H9 (cell line): ENCODE data around the gene SH3GL1. TPM values are rescaled to one million over a fixed set of nuclear protein-coding genes. Genes with fewer than 3 reads are reported as not detected.

Experiments
- DNase-seq: peaks from one replicate; pipeline ENCODE4 v3.0.0-alpha.2; 2017
- H2AFZ ChIP-seq: one replicate; pipeline ENCODE4 v1.6.1; 2013; ENCODE audit warnings: mild to moderate bottlenecking, low read length, control low read depth, moderate library complexity
- H2AK5ac ChIP-seq: 2 replicates; pipeline ENCODE4 v1.6.1; 2013; ENCODE audit warnings: low read length, control low read depth, mixed read lengths; ENCODE audit not compliant: insufficient read length
- H2BK120ac ChIP-seq: one replicate; pipeline ENCODE4 v1.6.1; 2013; ENCODE audit warnings: low read depth, mild to moderate bottlenecking, low read length, control low read depth, inconsistent platforms; ENCODE audit not compliant: poor library complexity, severe bottlenecking
- H2BK12ac ChIP-seq: 2 replicates; pipeline ENCODE4 v1.6.1; 2013; ENCODE audit warnings: low read length, control low read depth, mixed read lengths, low read depth; ENCODE audit not compliant: insufficient read length
- H2BK15ac ChIP-seq: 2 replicates; pipeline ENCODE4 v1.6.1; 2013; ENCODE audit warnings: low read depth, low read length, control low read depth
- H2BK20ac ChIP-seq: one replicate; pipeline ENCODE4 v1.6.1; 2013; ENCODE audit warnings: low read depth, mild to moderate bottlenecking, low read length, control low read depth, inconsistent platforms; ENCODE audit not compliant: poor library complexity, severe bottlenecking
- H2BK5ac ChIP-seq: 2 replicates; pipeline ENCODE4 v1.6.1; 2013; ENCODE audit warnings: low read length, control low read depth, mixed read lengths; ENCODE audit not compliant: insufficient read length
- H3K14ac ChIP-seq: 2 replicates; pipeline ENCODE4 v1.6.1; 2013; ENCODE audit warnings: low read length, control low read depth; ENCODE audit not compliant: insufficient read depth
- H3K18ac ChIP-seq: 2 replicates; pipeline ENCODE4 v1.6.1; 2013; ENCODE audit warnings: low read depth, mild to moderate bottlenecking, mixed read lengths, low read length, control low read depth; ENCODE audit not compliant: insufficient read length
- H3K23ac ChIP-seq: 2 replicates; pipeline ENCODE4 v1.6.1; 2013; ENCODE audit warnings: low read length, control low read depth, mixed read lengths, low read depth; ENCODE audit not compliant: insufficient read length
- H3K23me2 ChIP-seq: 2 replicates; pipeline ENCODE4 v1.6.1; 2013; ENCODE audit warnings: low read depth, mild to moderate bottlenecking, mixed read lengths, low read length, control low read depth; ENCODE audit not compliant: insufficient read length, poor library complexity, severe bottlenecking
- H3K27ac ChIP-seq: 2 replicates; pipeline ENCODE4 v1.5.1; 2013; ENCODE audit warnings: low read length, control low read depth, mixed read lengths, low read depth; ENCODE audit not compliant: insufficient read length
- H3K27me3 ChIP-seq: 2 replicates; pipeline ENCODE4 v1.6.1; 2013; ENCODE audit warnings: low read length, control low read depth, inconsistent platforms; ENCODE audit not compliant: insufficient read depth
- H3K4ac ChIP-seq: 2 replicates; pipeline ENCODE4 v1.6.1; 2013; ENCODE audit warnings: low read depth, mild to moderate bottlenecking, control low read depth, inconsistent platforms, low read length, moderate library complexity
- H3K4me1 ChIP-seq: 2 replicates; pipeline ENCODE4 v1.6.1; 2013; ENCODE audit warnings: low read length, control low read depth, inconsistent platforms; ENCODE audit not compliant: insufficient read depth
- H3K4me2 ChIP-seq: 2 replicates; pipeline ENCODE4 v1.6.1; 2013; ENCODE audit warnings: low read length, control low read depth, mixed read lengths; ENCODE audit not compliant: insufficient read length, insufficient read depth
- H3K56ac ChIP-seq: 2 replicates; pipeline ENCODE4 v1.6.1; 2013; ENCODE audit warnings: low read depth, mild to moderate bottlenecking, mixed read lengths, low read length, control low read depth; ENCODE audit not compliant: insufficient read length
- H3K79me1 ChIP-seq: 2 replicates; pipeline ENCODE4 v1.6.1; 2013; ENCODE audit warnings: low read depth, mild to moderate bottlenecking, moderate library complexity, low read length, control low read depth, inconsistent platforms; ENCODE audit not compliant: insufficient read depth, poor library complexity, severe bottlenecking
- H3K79me2 ChIP-seq: 2 replicates; pipeline ENCODE4 v1.6.1; 2013; ENCODE audit warnings: low read length, control low read depth, inconsistent platforms; ENCODE audit not compliant: insufficient read depth
- H3K9ac ChIP-seq: 2 replicates; pipeline ENCODE4 v1.6.1; 2013; ENCODE audit warnings: low read length, control low read depth, mixed read lengths; ENCODE audit not compliant: insufficient read length; ENCODE audit errors: extremely low read depth
- H3K9me3 ChIP-seq: one replicate; pipeline ENCODE4 v1.6.1; 2013; ENCODE audit warnings: low read depth, low read length, inconsistent platforms; ENCODE audit not compliant: control insufficient read depth
- H3T11ph ChIP-seq: one replicate; pipeline ENCODE4 v1.6.1; 2013; ENCODE audit warnings: mild to moderate bottlenecking, low read length, control low read depth, inconsistent platforms
- H4K20me1 ChIP-seq: one replicate; pipeline ENCODE4 v1.6.1; 2013; ENCODE audit not compliant: control insufficient read depth, insufficient read length, insufficient read depth
- H4K5ac ChIP-seq: 2 replicates; pipeline ENCODE4 v1.6.1; 2013; ENCODE audit warnings: low read depth, mild to moderate bottlenecking, mixed read lengths, low read length, control low read depth; ENCODE audit not compliant: insufficient read length
- H4K8ac ChIP-seq: replicated peaks from 2 replicates; pipeline ENCODE4 v1.6.1; 2013; ENCODE audit warnings: low read length, control low read depth, mixed read lengths, low read depth; ENCODE audit not compliant: insufficient read length
- H4K91ac ChIP-seq: 2 replicates; pipeline ENCODE4 v1.6.1; 2013; ENCODE audit warnings: low read depth, mild to moderate bottlenecking, moderate library complexity, mixed read lengths, low read length, control low read depth; ENCODE audit not compliant: insufficient read length
- H3K27ac Mint-ChIP-seq, 3 experiments: 2 replicates in 2 of 3; 3 replicates in 1 of 3; pipeline ENCODE4 v1.8.0; 2020 to 2021; ENCODE audit warnings: mixed read lengths in 3 of 3, mild to moderate bottlenecking in 1 of 3, moderate library complexity in 1 of 3
- H3K27me3 Mint-ChIP-seq: 2 replicates; pipeline ENCODE4 v1.8.0; 2021; ENCODE audit warnings: low read depth, mild to moderate bottlenecking, moderate library complexity, mixed read lengths
- H3K36me3 Mint-ChIP-seq, 3 experiments: 2 replicates in 2 of 3; 3 replicates in 1 of 3; pipeline ENCODE4 v1.8.0; 2020 to 2021; ENCODE audit warnings: low read depth in 3 of 3, mixed read lengths in 3 of 3; ENCODE audit not compliant: insufficient read depth in 1 of 3
- H3K4me1 Mint-ChIP-seq, 2 experiments: 2 replicates each; pipeline ENCODE4 v1.8.0; 2020; ENCODE audit warnings: mixed read lengths in 2 of 2
- H3K4me3 Mint-ChIP-seq, 2 experiments: 2 replicates in 1 of 2; 3 replicates in 1 of 2; pipeline ENCODE4 v1.8.0; 2020 to 2021; ENCODE audit warnings: mild to moderate bottlenecking in 2 of 2, mixed read lengths in 2 of 2, moderate library complexity in 1 of 2
- H3K9me3 Mint-ChIP-seq, 2 experiments: 2 replicates in 1 of 2; 3 replicates in 1 of 2; pipeline ENCODE4 v1.8.0; 2020; ENCODE audit warnings: mild to moderate bottlenecking in 2 of 2, mixed read lengths in 2 of 2, moderate library complexity in 1 of 2
- CTCF ChIP-seq: fragments of 200-600 bp; sonication (generic); conservative IDR thresholded peaks from 3 replicates; pipeline ENCODE4 v1.8.0; 2021; ENCODE audit warnings: antibody characterized with exemption, mild to moderate bottlenecking
- WGBS: extraction: QIAGEN DNeasy Blood & Tissue Kit; methylation state at CpG from one replicate; pipeline ENCODE4 v1.1.7; 2013; ENCODE audit warnings: missing lambda C conversion rate, low lambda C conversion rate, mixed read lengths; ENCODE audit not compliant: insufficient read length; ENCODE audit errors: extremely low coverage; 5-methylcytosine and 5-hydroxymethylcytosine counted together
- total RNA-seq: library from RNA; stranded (reverse); gene quantifications from 2 replicates; pipeline ENCODE4 v1.2.1, GENCODE V29; 2021

SH3GL1 gene
- total RNA-seq, 1 experiment from 2014 or later, result 85.5 TPM

- no peaks in the 10 kb centered on the region for H3K79me1 ChIP-seq
- Mint-ChIP-seq H3K4me3 (no peak overlapping the region), H3K36me3 (peaks cover 8 to 54% (median 46%) of the 10 kb centered on the region in 3 experiments; a peak in 6 of 7 replicates), H3K4me1 (peaks cover 0 to 2% of the 10 kb centered on the region in 2 experiments; a peak in 1 of 4 replicates), H3K27me3 (no peaks in the 10 kb centered on the region), H3K9me3 (no peaks in the 10 kb centered on the region; a peak in 1 of 5 replicates), H3K27ac (no peak overlapping the region)
- H3K4me1 ChIP-seq, result no peaks in the 10 kb centered on the region
- H4K20me1 ChIP-seq, result no peaks in the 10 kb centered on the region
- H4K8ac ChIP-seq, result no peak overlapping the region
- H2BK120ac ChIP-seq, result no peak overlapping the region
- no peaks in the 10 kb centered on the region for H3K27me3 ChIP-seq
- H3K56ac ChIP-seq, result no peak overlapping the region
- H2BK15ac ChIP-seq, result no peak overlapping the region
- H2BK20ac ChIP-seq, result no peak overlapping the region
- H3K4ac ChIP-seq, result no peak overlapping the region
- no peak overlapping the region for H3K18ac ChIP-seq
- no peak overlapping the region for H2BK12ac ChIP-seq
- no peak overlapping the region for H4K5ac ChIP-seq
- no peaks in the 10 kb centered on the region for H3K23me2 ChIP-seq
- no peaks in the 10 kb centered on the region for H3K9me3 ChIP-seq
- H3K79me2 ChIP-seq, result no peaks in the 10 kb centered on the region
- no peak overlapping the region for H3K9ac ChIP-seq
- H3K4me2 ChIP-seq, result no peak overlapping the region
- no peak overlapping the region for H3T11ph ChIP-seq
- WGBS, result no CpG with 5 or more reads among the region's 9 CpGs
- no peak overlapping the region for H3K23ac ChIP-seq
- TF ChIP-seq CTCF, result peak; percentile 97
- no peak overlapping the region for H2BK5ac ChIP-seq
- no peak overlapping the region for H3K27ac ChIP-seq
- no peak overlapping the region for H2AK5ac ChIP-seq
- H3K14ac ChIP-seq, result no peak overlapping the region
- H4K91ac ChIP-seq, result no peak overlapping the region
- H2AFZ ChIP-seq, result no peak overlapping the region
- DNase-seq, result peak; percentile 68
Measured at GRCh38 chr19:4352701-4353121, 47.6 kb downstream of the SH3GL1 start.
